B cell (primary cell): ENCODE results near the gene APOA5. TPM values are rescaled to one million over a fixed set of nuclear protein-coding genes. Genes with fewer than 3 reads are reported as not detected.

Experiments used
- ATAC-seq: fragments of 200-7000 bp; cut with Tn5 transposase; one replicate; pipeline ENCODE4 v1.10.0; 2021; ENCODE audit warnings: low read depth, mild to moderate bottlenecking, moderate number of reproducible peaks, moderate library complexity
- CTCF ChIA-PET: fragments of 350-600 bp; sonication (Branson Sonifier 250); formaldehyde crosslinking; loops from one replicate; lab custom pipeline; 2021; ENCODE audit warnings: antibody characterized with exemption, inconsistent platforms; lab: Charles Lee
- POLR2A ChIA-PET: fragments of 350-600 bp; sonication (Branson Sonifier 250); formaldehyde crosslinking; loops from one replicate; lab custom pipeline; 2021; ENCODE audit warnings: antibody characterized with exemption; lab: Charles Lee
- DNase-seq: peaks from one replicate; pipeline ENCODE4 v3.0.0; 2013
- H2AFZ ChIP-seq: 2 replicates; pipeline ENCODE4 v1.6.1; 2012; ENCODE audit warnings: mild to moderate bottlenecking, low read depth, low read length; ENCODE audit not compliant: insufficient read depth, poor library complexity, severe bottlenecking
- H3K27ac ChIP-seq, 2 donors: 1 replicate in 1 of 2; 2 replicates in 1 of 2; pipeline ENCODE4 v1.5.1; 2012 to 2013; ENCODE audit warnings: low read length in 2 of 2, mild to moderate bottlenecking in 2 of 2, moderate library complexity in 1 of 2
- H3K27me3 ChIP-seq, 4 experiments: fragments of 200-600 bp in 1 of 4; sonication (generic) in 1 of 4; replicated peaks in 1 of 4; 1 replicate in 2 of 4; 2 replicates in 2 of 4; pipeline versions ENCODE4 v1.6.1 to v1.7.0; 2013 to 2016; ENCODE audit warnings: low read length in 3 of 4, mild to moderate bottlenecking in 2 of 4, mixed read lengths in 1 of 4, moderate library complexity in 1 of 4; ENCODE audit not compliant: insufficient read depth in 4 of 4, control insufficient read depth in 3 of 4; ENCODE audit errors: control extremely low read depth in 1 of 4
- H3K36me3 ChIP-seq, 2 experiments: replicated peaks in 1 of 2; 1 replicate in 1 of 2; 2 replicates in 1 of 2; pipeline versions ENCODE4 v1.6.1 to v1.7.1; 2013; ENCODE audit warnings: low read length in 1 of 2; ENCODE audit not compliant: insufficient read depth in 2 of 2, control insufficient read depth in 1 of 2; ENCODE audit errors: control extremely low read depth in 1 of 2, extremely low read depth in 1 of 2
- H3K4me1 ChIP-seq, 2 donors: fragments of 200-600 bp in 1 of 2; sonication (generic) in 1 of 2; 1 replicate in 1 of 2; 2 replicates in 1 of 2; pipeline versions ENCODE4 v1.5.1 to v1.6.1; 2013 to 2017; ENCODE audit warnings: low read length in 2 of 2; ENCODE audit not compliant: control insufficient read depth in 2 of 2, insufficient read depth in 2 of 2
- H3K4me2 ChIP-seq: replicated peaks from 2 replicates; pipeline ENCODE3; 2012; ENCODE audit warnings: mild to moderate bottlenecking, low read depth, low read length; ENCODE audit not compliant: poor library complexity, severe bottlenecking
- H3K4me3 ChIP-seq, 5 experiments: fragments of 200-600 bp in 1 of 5; sonication (generic) in 1 of 5; 1 replicate in 3 of 5; 2 replicates in 2 of 5; pipeline versions ENCODE4 v1.5.1 to v1.7.0; 2011 to 2016; ENCODE audit warnings: low read length in 4 of 5, mild to moderate bottlenecking in 4 of 5, low read depth in 2 of 5, control low read depth in 1 of 5, moderate library complexity in 1 of 5; ENCODE audit not compliant: insufficient read depth in 1 of 5; ENCODE audit errors: control extremely low read depth in 1 of 5, extremely low read depth in 1 of 5
- H3K79me2 ChIP-seq: fragments of 200-600 bp; sonication (generic); one replicate; pipeline ENCODE4 v1.6.0; 2016; ENCODE audit warnings: low read length; ENCODE audit not compliant: control insufficient read depth, insufficient read depth
- H3K9ac ChIP-seq: fragments of 200-600 bp; sonication (generic); 2 replicates; pipeline ENCODE4 v1.6.1; 2017; ENCODE audit warnings: mild to moderate bottlenecking, low read length, moderate library complexity
- H3K9me3 ChIP-seq, 3 donors: one replicate each; pipeline versions ENCODE4 v1.6.1 to v1.7.1; 2013; ENCODE audit warnings: low read length in 2 of 3; ENCODE audit not compliant: control insufficient read depth in 2 of 3, insufficient read depth in 1 of 3; ENCODE audit errors: control extremely low read depth in 1 of 3
- H4K20me1 ChIP-seq: 2 replicates; pipeline ENCODE4 v1.6.0; 2012; ENCODE audit warnings: mild to moderate bottlenecking, low read length; ENCODE audit not compliant: insufficient read depth, control insufficient read depth, poor library complexity, severe bottlenecking
- H3K27ac Mint-ChIP-seq: one replicate; pipeline ENCODE4 v1.8.0; 2021; ENCODE audit warnings: mixed read lengths
- H3K27me3 Mint-ChIP-seq: one replicate; pipeline ENCODE4 v1.8.0; 2021; ENCODE audit warnings: mixed read lengths
- H3K4me1 Mint-ChIP-seq: one replicate; pipeline ENCODE4 v1.8.0; 2021; ENCODE audit warnings: mixed read lengths
- H3K4me3 Mint-ChIP-seq: one replicate; pipeline ENCODE4 v1.8.0; 2021; ENCODE audit warnings: mixed read lengths
- H3K9me3 Mint-ChIP-seq: one replicate; pipeline ENCODE4 v1.8.0; 2022; ENCODE audit warnings: mixed read lengths; ENCODE audit not compliant: insufficient read depth
- CTCF ChIP-seq: fragments of 200-600 bp; IDR thresholded peaks from one replicate; pipeline ENCODE4 v1.8.0; 2022; ENCODE audit warnings: antibody characterized with exemption, mild to moderate bottlenecking
- EZH2 ChIP-seq: IDR thresholded peaks from 2 replicates; pipeline ENCODE4 v1.6.1; 2012; ENCODE audit warnings: borderline replicate concordance, low read depth, mild to moderate bottlenecking, moderate library complexity, low read length; ENCODE audit not compliant: insufficient read depth, poor library complexity, severe bottlenecking
- WGBS: methylation state at CpG from one replicate; pipeline ENCODE4 v1.1.5; 2013; ENCODE audit warnings: missing lambda C conversion rate; ENCODE audit not compliant: insufficient coverage; 5-methylcytosine and 5-hydroxymethylcytosine counted together
- intact Hi-C: fragments of 100-400 bp; cut with micrococcal nuclease; formaldehyde crosslinking; loops from one replicate; pipeline ENCODE4 v1.10.0; 2022
- polyA plus RNA-seq: library from polyadenylated mRNA; depleted of rRNA; stranded (reverse); fragments of >200 nt; gene quantifications from 2 replicates; pipeline ENCODE4 v1.2.3, GENCODE V29; 2012
- total RNA-seq, 2 donors: library from RNA; stranded (reverse); fragments of 120-200 nt in 1 of 2; gene quantifications; 1 replicate in 1 of 2; 2 replicates in 1 of 2; pipeline versions ENCODE4 v1.2.3 to v1.2.4, GENCODE V29; 2013 to 2022

Gene APOA5
- total and polyA plus RNA-seq, 2 donors (not counting 1 experiment from before 2014, with no cell fraction given): not detected

DNA sequence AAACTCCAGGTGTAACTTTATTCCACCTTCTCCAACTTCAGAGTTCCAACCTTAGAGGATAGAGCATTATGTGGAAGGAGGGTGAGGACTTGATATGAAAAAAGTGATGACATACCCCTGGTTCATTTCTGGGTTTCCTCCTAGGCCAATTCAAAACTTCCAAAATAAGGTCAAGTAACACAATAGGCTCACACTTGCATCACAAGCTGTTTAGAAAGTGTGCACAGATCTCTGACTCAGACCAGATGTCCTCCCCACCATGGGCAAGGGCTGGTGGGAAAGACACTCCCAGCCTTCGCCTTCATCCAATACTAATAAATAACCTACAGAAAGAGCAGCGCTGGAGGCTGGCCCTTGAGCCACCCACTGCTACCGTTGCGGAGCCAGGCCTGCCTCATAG, 13.1 kb downstream of the APOA5 start:
- ATAC-seq: no peak
- Histone ChIP-seq H3K9me3 (no peaks in the 10 kb centered on the region), H3K4me3 (no peak overlapping the region), H3K9ac (no peak overlapping the region), H3K4me1 (peaks cover 7 to 9% of the 10 kb centered on the region in 2 donors), H3K4me2 (no peak overlapping the region), H3K27ac (no peak overlapping the region), H3K36me3 (peaks cover 8 to 66% of the 10 kb centered on the region in 2 experiments), H4K20me1 (peaks cover 5% of the 10 kb centered on the region), H3K27me3 (no peaks in the 10 kb centered on the region), H3K79me2 (no peaks in the 10 kb centered on the region), H2AFZ (no peak overlapping the region)
- Mint-ChIP-seq H3K4me1 (peaks cover 11% of the 10 kb centered on the region), H3K4me3 (no peak overlapping the region), H3K9me3 (no peaks in the 10 kb centered on the region), H3K27me3 (no peaks in the 10 kb centered on the region), H3K27ac (no peak overlapping the region)
- intact Hi-C loops: no loop called here
- CTCF ChIA-PET: no interaction called here
- no peak for TF ChIP-seq CTCF
- TF ChIP-seq EZH2: no peak
- POLR2A ChIA-PET: no interaction called here
- no peak for DNase-seq
- 96% methylated on average over 4 of the region's 4 CpGs for WGBS

- Mint-ChIP-seq H3K27me3 (no peaks in the 10 kb centered on the region), H3K9me3 (no peaks in the 10 kb centered on the region), H3K4me3 (no peak overlapping the region), H3K27ac (no peak overlapping the region), H3K4me1 (peaks cover 17% of the 10 kb centered on the region)
- TF ChIP-seq CTCF (no peak), EZH2 (no peak)
- Histone ChIP-seq H3K9ac (no peak overlapping the region), H3K79me2 (peaks cover 7% of the 10 kb centered on the region), H3K4me3 (no peak overlapping the region), H4K20me1 (no peaks in the 10 kb centered on the region), H3K36me3 (peaks cover 6 to 51% of the 10 kb centered on the region in 2 experiments), H3K27me3 (no peaks in the 10 kb centered on the region), H3K9me3 (no peaks in the 10 kb centered on the region), H3K27ac (no peak overlapping the region), H2AFZ (no peak overlapping the region), H3K4me1 (peaks cover 10 to 15% of the 10 kb centered on the region in 2 donors), H3K4me2 (no peak overlapping the region)
- ChIA-PET CTCF (interaction anchor here (1.2 kb wide), 1 partner anchor 10 kb away, joined by 4 read pairs; no protein-coding TSS in a partner anchor), POLR2A (no interaction called here)
- ATAC-seq (no peak), DNase-seq (no peak)
- 98% methylated on average over 5 of the region's 7 CpGs for WGBS
- intact Hi-C loops: no loop called here
Observed at GRCh38 chr11:116777056-116777455, 14.6 kb downstream of the APOA5 start.
